Measurements from ENCODE around the gene ZNF630. TPM values are rescaled to one million over a fixed set of nuclear protein-coding genes. Genes with fewer than 3 reads are reported as not detected.

Gene ZNF630
- total and polyA plus RNA-seq, 2 donors (not counting 3 experiments of a cell fraction or from before 2014, with no cell fraction given): 0.87 to 1.6 TPM

DNA sequence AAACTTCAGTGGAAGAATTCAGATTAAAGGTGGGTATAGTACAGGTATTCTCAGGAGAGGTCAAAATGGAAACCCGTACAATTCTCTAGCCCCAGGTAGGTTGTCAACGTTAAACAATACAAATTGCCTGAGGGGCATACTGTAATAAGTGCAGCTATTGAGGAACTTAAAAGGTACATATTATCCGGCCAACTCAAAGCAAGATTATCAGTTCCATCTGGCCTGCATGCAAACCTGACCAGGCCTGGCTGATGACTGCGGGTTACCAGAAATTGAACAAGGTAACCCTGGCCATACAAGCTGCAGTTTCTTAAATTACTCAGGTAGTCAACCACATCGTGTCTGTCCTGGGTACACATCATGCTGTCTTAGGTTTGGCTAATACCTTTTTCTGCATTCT is 12.3 kb upstream of the ZNF630 start:
- TF ChIP-seq GATA2 (IDR thresholded peaks at IDR 0.05; ENCODE audit: insufficient read depth, insufficient read length, low read depth, low read length) (no peak), EZH2 (IDR thresholded peaks at IDR 0.05; ENCODE audit: borderline replicate concordance, low read depth, low read length, severe bottlenecking) (no peak), JUN (IDR thresholded peaks at IDR 0.05; ENCODE audit: borderline replicate concordance, insufficient read depth, insufficient read length, low read depth) (no peak), FOS (IDR thresholded peaks at IDR 0.05; ENCODE audit: borderline replicate concordance, insufficient read depth, low read length) (no peak), MYC (IDR thresholded peaks at IDR 0.05; ENCODE audit: low read depth, low read length) (no peak), POLR2AphosphoS5 (IDR thresholded peaks at IDR 0.05; ENCODE audit: insufficient read depth, low read depth, low read length) (no peak), POLR2A (IDR thresholded peaks at IDR 0.05; ENCODE audit: low read depth, low read length) (no peak)
- TF ChIP-seq, protein P1, sequence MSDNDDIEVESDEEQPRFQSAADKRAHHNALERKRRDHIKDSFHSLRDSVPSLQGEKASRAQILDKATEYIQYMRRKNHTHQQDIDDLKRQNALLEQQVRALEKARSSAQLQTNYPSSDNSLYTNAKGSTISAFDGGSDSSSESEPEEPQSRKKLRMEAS (IDR thresholded peaks at IDR 0.05; ENCODE audit: insufficient read depth, insufficient read length): no peak
- TF ChIP-seq, protein P2, sequence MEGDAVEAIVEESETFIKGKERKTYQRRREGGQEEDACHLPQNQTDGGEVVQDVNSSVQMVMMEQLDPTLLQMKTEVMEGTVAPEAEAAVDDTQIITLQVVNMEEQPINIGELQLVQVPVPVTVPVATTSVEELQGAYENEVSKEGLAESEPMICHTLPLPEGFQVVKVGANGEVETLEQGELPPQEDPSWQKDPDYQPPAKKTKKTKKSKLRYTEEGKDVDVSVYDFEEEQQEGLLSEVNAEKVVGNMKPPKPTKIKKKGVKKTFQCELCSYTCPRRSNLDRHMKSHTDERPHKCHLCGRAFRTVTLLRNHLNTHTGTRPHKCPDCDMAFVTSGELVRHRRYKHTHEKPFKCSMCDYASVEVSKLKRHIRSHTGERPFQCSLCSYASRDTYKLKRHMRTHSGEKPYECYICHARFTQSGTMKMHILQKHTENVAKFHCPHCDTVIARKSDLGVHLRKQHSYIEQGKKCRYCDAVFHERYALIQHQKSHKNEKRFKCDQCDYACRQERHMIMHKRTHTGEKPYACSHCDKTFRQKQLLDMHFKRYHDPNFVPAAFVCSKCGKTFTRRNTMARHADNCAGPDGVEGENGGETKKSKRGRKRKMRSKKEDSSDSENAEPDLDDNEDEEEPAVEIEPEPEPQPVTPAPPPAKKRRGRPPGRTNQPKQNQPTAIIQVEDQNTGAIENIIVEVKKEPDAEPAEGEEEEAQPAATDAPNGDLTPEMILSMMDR (IDR thresholded peaks at IDR 0.05; ENCODE audit: extremely low read depth in 1 of 2, insufficient read depth in 1 of 2, low read depth in 1 of 2, low read length in 2 of 2): no peak
- POLR2A ChIA-PET: no interaction called here
- Histone ChIP-seq H3K27ac (ENCODE audit: insufficient read depth, low read depth, low read length) (no peak overlapping the region), H3K4me1 (ENCODE audit: control insufficient read depth, extremely low read depth, insufficient read depth, low read length) (no peaks in the 10 kb centered on the region), H4K20me1 (replicated peaks; ENCODE audit: control insufficient read depth, extremely low read depth, insufficient read depth, low read length) (no peaks in the 10 kb centered on the region), H2AFZ (ENCODE audit: low read depth, low read length) (no peak overlapping the region), H3K9me1 (replicated peaks; ENCODE audit: control insufficient read depth, extremely low read depth, insufficient read depth, low read length) (no peaks in the 10 kb centered on the region), H3K4me2 (ENCODE audit: insufficient read depth, low read length) (no peak overlapping the region), H3K79me2 (ENCODE audit: control insufficient read depth, insufficient read depth, low read length) (no peaks in the 10 kb centered on the region), H3K27me3 (ENCODE audit: control insufficient read depth in 2 of 2, insufficient read depth in 2 of 2, low read length in 2 of 2) (peaks cover 0 to 1% of the 10 kb centered on the region in 2 experiments), H3K9me3 (replicated peaks; ENCODE audit: control insufficient read depth, insufficient read depth, low read length) (no peaks in the 10 kb centered on the region), H3K4me3 (replicated peaks in 1 of 3; ENCODE audit: insufficient read depth in 1 of 3, low read depth in 1 of 3, low read length in 3 of 3) (no peak overlapping the region), H3K36me3 (ENCODE audit: control insufficient read depth in 2 of 2, extremely low read depth in 1 of 2, insufficient read depth in 2 of 2, low read length in 2 of 2) (no peaks in the 10 kb centered on the region), H3K9ac (replicated peaks; ENCODE audit: extremely low read depth, insufficient read depth, low read length) (no peak overlapping the region)
- no peak for DNase-seq (ENCODE audit: low read depth, low spot score)
- dilution Hi-C loops (cut with MboI; ENCODE audit: extremely low pct_ligation_motif_present, low sequenced_read_pairs) (no loop called here), intact Hi-C loops (cut with micrococcal nuclease) (loop anchor here (1.0 to 10.0 kb wide), 4 partner anchors 394 to 511 kb away; partner anchors contain the start of genes FTSJ1 and WDR13)
- no TSS peak for BruUV-seq (replicated peaks)
- CTCF ChIA-PET: interaction anchor here (0.7 to 4.0 kb wide), 7 partner anchors 18 to 442 kb away, joined by 3 to 40 read pairs (median 4); no protein-coding TSS in a partner anchor
- FAIRE-seq: no peak

Measured in endothelial cell of umbilical vein (primary cell).